ENCODE data around the gene ABRACL.
A peak's percentile ranks its signal among the peaks of the same experiment; 100 is the strongest.

DNA sequence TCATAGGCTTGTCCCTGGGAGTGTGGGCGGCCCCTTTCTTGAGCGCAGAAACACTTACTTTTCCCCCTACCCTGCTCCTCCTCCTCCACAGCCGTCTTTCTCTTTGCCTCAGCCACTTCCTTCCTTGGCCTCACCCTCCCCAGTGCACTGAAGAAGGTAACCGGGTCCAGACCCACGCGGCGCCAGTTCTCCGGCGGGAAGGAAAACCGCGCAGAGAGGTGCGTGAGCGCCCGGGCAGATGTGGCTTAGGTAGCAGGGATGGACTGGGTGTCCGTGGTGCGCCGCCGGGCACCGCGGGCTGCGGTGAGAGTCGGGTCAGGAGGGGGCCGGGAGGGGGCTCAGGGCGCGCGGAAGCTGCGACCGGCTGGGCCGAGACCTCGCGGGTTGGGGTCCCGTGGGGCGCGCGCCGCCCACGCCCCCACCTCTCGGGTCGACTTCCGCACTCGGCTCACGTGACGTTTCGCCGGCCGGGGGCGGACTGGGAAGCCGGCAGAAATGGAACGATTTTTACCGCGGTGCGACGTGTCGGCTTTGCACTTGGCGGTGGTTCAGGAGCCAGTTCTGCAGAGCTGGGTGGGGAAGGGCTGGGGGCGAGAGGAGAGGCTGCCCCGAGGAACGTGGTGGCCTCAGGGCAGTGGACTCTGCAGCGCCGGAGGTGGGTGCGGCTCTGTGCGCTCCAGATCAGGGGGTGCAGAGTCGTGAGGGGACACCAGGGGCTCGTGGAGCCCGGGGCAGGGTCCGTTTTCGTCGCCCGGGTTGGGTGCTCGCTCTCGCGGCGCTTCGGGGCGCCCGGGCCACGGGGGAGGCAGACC lies at the start of gene ABRACL:
- TF ChIP-seq POLR2A (IDR thresholded peaks at IDR 0.05) (no peak), POLR2AphosphoS5 (IDR thresholded peaks at IDR 0.05; ENCODE audit: insufficient read depth in 1 of 2, low read depth in 1 of 2) (peak in 1 of 2 donors; percentile 60)
- TF ChIP-seq, protein P1, sequence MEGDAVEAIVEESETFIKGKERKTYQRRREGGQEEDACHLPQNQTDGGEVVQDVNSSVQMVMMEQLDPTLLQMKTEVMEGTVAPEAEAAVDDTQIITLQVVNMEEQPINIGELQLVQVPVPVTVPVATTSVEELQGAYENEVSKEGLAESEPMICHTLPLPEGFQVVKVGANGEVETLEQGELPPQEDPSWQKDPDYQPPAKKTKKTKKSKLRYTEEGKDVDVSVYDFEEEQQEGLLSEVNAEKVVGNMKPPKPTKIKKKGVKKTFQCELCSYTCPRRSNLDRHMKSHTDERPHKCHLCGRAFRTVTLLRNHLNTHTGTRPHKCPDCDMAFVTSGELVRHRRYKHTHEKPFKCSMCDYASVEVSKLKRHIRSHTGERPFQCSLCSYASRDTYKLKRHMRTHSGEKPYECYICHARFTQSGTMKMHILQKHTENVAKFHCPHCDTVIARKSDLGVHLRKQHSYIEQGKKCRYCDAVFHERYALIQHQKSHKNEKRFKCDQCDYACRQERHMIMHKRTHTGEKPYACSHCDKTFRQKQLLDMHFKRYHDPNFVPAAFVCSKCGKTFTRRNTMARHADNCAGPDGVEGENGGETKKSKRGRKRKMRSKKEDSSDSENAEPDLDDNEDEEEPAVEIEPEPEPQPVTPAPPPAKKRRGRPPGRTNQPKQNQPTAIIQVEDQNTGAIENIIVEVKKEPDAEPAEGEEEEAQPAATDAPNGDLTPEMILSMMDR (IDR thresholded peaks at IDR 0.05) = no peak
